Gastroesophageal sphincter (tissue), 3 donors: ENCODE data around the gene ATF5.

Experiments
- EP300 ChIP-seq: sonication (generic); formaldehyde crosslinking; IDR thresholded peaks from one replicate; pipeline ENCODE4 v1.6.1; 2017; ENCODE audit warnings: antibody characterized with exemption, mild to moderate bottlenecking
- TF ChIP-seq, protein P1 (sequence below), 4 experiments: fragments of 200-600 bp in 2 of 4; fragments of 450-650 bp in 2 of 4; sonication (generic) in 1 of 4; IDR thresholded peaks; one replicate each; pipeline ENCODE4 v1.5.1; 2017 to 2019; ENCODE audit warnings: antibody characterized with exemption in 4 of 4, mild to moderate bottlenecking in 2 of 4, moderate library complexity in 2 of 4

DNA sequence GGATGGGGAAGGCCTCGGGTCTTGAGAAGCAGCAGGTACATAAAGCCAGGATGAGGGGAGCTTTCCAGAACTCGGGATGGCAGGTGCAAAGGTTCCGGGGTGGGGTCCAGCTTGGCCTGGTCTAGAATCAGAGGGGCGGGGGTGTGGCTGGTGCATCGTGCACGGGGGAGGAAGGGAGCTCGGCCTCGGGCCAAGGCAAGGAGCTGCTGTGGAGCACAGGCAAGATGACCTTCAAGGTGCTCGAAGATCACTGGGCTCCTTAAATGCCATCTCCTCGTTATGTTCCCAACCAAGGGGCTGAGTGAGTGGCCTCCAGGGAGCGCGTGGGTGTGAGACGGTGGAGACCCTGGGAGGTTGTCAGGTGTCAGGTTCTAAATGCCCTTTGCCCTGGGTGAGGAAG lies 48.1 kb downstream of the ATF5 start:
- TF ChIP-seq, protein P1, sequence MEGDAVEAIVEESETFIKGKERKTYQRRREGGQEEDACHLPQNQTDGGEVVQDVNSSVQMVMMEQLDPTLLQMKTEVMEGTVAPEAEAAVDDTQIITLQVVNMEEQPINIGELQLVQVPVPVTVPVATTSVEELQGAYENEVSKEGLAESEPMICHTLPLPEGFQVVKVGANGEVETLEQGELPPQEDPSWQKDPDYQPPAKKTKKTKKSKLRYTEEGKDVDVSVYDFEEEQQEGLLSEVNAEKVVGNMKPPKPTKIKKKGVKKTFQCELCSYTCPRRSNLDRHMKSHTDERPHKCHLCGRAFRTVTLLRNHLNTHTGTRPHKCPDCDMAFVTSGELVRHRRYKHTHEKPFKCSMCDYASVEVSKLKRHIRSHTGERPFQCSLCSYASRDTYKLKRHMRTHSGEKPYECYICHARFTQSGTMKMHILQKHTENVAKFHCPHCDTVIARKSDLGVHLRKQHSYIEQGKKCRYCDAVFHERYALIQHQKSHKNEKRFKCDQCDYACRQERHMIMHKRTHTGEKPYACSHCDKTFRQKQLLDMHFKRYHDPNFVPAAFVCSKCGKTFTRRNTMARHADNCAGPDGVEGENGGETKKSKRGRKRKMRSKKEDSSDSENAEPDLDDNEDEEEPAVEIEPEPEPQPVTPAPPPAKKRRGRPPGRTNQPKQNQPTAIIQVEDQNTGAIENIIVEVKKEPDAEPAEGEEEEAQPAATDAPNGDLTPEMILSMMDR (IDR thresholded peaks at IDR 0.05) = no peak
- TF ChIP-seq EP300 = no peak
